Measurements from ENCODE around the gene TAS2R38. TPM values are rescaled to one million over a fixed set of nuclear protein-coding genes. Genes with fewer than 3 reads are reported as not detected.

TAS2R38 gene
- total RNA-seq, 1 donor: not detected

DNA sequence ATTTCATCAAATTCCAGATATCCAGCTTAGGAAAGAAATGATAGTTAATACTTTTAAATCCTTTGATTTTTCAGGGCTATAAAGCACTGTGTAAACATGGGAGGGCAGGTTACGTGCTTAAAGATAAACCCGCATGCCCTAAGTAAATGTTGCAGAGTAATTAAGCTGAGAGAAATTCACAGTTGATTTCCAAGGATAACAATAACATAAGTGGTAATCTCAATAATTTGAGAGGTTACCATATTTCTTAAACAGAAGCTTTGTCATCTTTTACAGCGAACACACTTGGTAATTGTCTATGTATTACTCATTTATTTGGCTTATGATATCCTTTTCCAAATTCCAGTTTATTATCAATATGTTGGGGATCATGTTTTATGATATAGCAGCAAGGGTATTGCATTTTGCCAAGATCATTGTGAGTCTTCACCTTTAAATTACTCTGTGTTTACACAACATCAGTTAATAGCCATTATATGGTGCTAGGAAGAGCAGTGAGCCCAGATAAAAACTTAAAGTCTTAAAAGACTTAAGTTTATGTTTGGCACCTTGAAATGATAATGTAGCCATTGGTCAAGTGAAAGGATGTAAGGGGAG lies 37.5 kb upstream of the TAS2R38 start:
- peaks cover 9% of the 10 kb centered on the region for H3K4me1 ChIP-seq (ENCODE audit: insufficient read depth, low read length)
- no peaks in the 10 kb centered on the region for H3K27me3 ChIP-seq (ENCODE audit: insufficient read depth, low read length)
- no peak overlapping the region for H3K4me2 ChIP-seq (ENCODE audit: insufficient read depth, low read length)
- H4K20me1 ChIP-seq (ENCODE audit: insufficient read depth, low read length): no peaks in the 10 kb centered on the region
- no peak for DNase-seq (ENCODE audit: insufficient read length, low spot score, missing footprints)
- H3K27ac ChIP-seq (ENCODE audit: low read depth, low read length): no peak overlapping the region
- TF ChIP-seq CTCF (IDR thresholded peaks at IDR 0.05; ENCODE audit: extremely low read depth, low read depth, low read length): no peak
- H3K9me3 ChIP-seq (ENCODE audit: low read depth, low read length): no peaks in the 10 kb centered on the region
- no peaks in the 10 kb centered on the region for H3K79me2 ChIP-seq (ENCODE audit: insufficient read depth, low read length)
- no peak overlapping the region for H2AFZ ChIP-seq (ENCODE audit: low read length)
- H3K4me3 ChIP-seq (ENCODE audit: insufficient read depth, low read length): no peak overlapping the region
- H3K36me3 ChIP-seq (ENCODE audit: insufficient read depth, low read length): no peaks in the 10 kb centered on the region

DNA sequence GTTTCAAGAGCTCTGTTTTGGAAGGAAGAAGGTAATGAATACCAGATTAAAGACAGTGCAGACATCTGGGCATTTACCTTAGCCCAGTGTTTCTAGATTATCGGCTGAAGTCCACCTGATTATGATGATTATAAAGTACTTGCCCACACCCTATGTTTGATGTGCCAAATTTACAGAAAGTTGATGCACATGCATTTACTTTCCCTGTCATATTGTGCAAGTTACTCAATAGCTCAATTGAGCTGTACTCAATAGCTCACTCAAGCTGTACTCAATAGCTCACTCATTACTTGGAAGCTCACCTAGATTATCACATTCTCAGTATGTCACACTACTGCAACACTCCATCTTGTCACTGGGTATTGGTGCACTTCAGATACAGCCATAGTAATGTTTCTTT lies 35.6 kb upstream of the TAS2R38 start:
- Histone ChIP-seq H3K36me3 (ENCODE audit: insufficient read depth, low read length) (no peaks in the 10 kb centered on the region), H3K4me3 (ENCODE audit: insufficient read depth, low read length) (no peak overlapping the region), H3K9me3 (ENCODE audit: low read depth, low read length) (no peaks in the 10 kb centered on the region), H3K4me2 (ENCODE audit: insufficient read depth, low read length) (no peak overlapping the region), H3K27ac (ENCODE audit: low read depth, low read length) (no peak overlapping the region), H3K4me1 (ENCODE audit: insufficient read depth, low read length) (peaks cover 9% of the 10 kb centered on the region), H4K20me1 (ENCODE audit: insufficient read depth, low read length) (no peaks in the 10 kb centered on the region), H3K79me2 (ENCODE audit: insufficient read depth, low read length) (no peaks in the 10 kb centered on the region), H3K27me3 (ENCODE audit: insufficient read depth, low read length) (no peaks in the 10 kb centered on the region), H2AFZ (ENCODE audit: low read length) (no peak overlapping the region)
- TF ChIP-seq CTCF (IDR thresholded peaks at IDR 0.05; ENCODE audit: extremely low read depth, low read depth, low read length): no peak
- DNase-seq (ENCODE audit: insufficient read length, low spot score, missing footprints): no peak

DNA sequence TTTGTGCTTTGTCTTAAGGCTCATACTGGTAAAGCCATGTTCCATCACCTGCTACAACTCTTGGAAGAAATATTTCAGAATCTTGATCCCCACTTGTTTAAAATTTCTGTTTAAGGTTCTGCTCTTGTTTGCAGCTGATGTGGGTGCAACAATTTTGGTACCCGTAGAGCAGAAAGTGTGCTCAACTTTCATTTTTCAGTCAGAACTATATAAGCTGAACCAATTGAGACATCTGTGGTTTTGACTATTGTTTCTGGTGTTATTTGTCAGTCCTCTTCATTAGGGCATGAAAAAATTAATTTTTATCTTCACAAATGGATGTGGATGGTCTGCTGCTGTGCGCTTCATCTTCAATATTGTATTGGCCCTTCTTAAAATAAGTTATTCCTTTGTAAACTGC lies 33.0 kb upstream of the TAS2R38 start:
- no peaks in the 10 kb centered on the region for H3K79me2 ChIP-seq (ENCODE audit: insufficient read depth, low read length)
- H3K27ac ChIP-seq (ENCODE audit: low read depth, low read length): no peak overlapping the region
- no peaks in the 10 kb centered on the region for H4K20me1 ChIP-seq (ENCODE audit: insufficient read depth, low read length)
- H3K27me3 ChIP-seq (ENCODE audit: insufficient read depth, low read length): no peaks in the 10 kb centered on the region
- TF ChIP-seq CTCF (IDR thresholded peaks at IDR 0.05; ENCODE audit: extremely low read depth, low read depth, low read length): no peak
- no peak for DNase-seq (ENCODE audit: insufficient read length, low spot score, missing footprints)
- no peaks in the 10 kb centered on the region for H3K36me3 ChIP-seq (ENCODE audit: insufficient read depth, low read length)
- H2AFZ ChIP-seq (ENCODE audit: low read length): no peak overlapping the region
- H3K4me3 ChIP-seq (ENCODE audit: insufficient read depth, low read length): no peak overlapping the region
- H3K9me3 ChIP-seq (ENCODE audit: low read depth, low read length): no peaks in the 10 kb centered on the region
- no peak overlapping the region for H3K4me2 ChIP-seq (ENCODE audit: insufficient read depth, low read length)
- peaks cover 5% of the 10 kb centered on the region for H3K4me1 ChIP-seq (ENCODE audit: insufficient read depth, low read length)

- no peak for TF ChIP-seq CTCF (IDR thresholded peaks at IDR 0.05; ENCODE audit: extremely low read depth, low read depth, low read length)
- H3K4me1 ChIP-seq (ENCODE audit: insufficient read depth, low read length): peaks cover 9% of the 10 kb centered on the region
- no peak for DNase-seq (ENCODE audit: insufficient read length, low spot score, missing footprints)
- H2AFZ ChIP-seq (ENCODE audit: low read length): no peak overlapping the region
- no peaks in the 10 kb centered on the region for H4K20me1 ChIP-seq (ENCODE audit: insufficient read depth, low read length)
- no peaks in the 10 kb centered on the region for H3K27me3 ChIP-seq (ENCODE audit: insufficient read depth, low read length)
- no peak overlapping the region for H3K4me2 ChIP-seq (ENCODE audit: insufficient read depth, low read length)
- no peaks in the 10 kb centered on the region for H3K9me3 ChIP-seq (ENCODE audit: low read depth, low read length)
- no peaks in the 10 kb centered on the region for H3K79me2 ChIP-seq (ENCODE audit: insufficient read depth, low read length)
- H3K36me3 ChIP-seq (ENCODE audit: insufficient read depth, low read length): no peaks in the 10 kb centered on the region
- peak overlapping the region; percentile 60 for H3K27ac ChIP-seq (ENCODE audit: low read depth, low read length)
- no peak overlapping the region for H3K4me3 ChIP-seq (ENCODE audit: insufficient read depth, low read length)
Observed at GRCh38 chr7:142002179-142002578, 28.6 kb upstream of the TAS2R38 start.

Data from osteoblast (primary cell).